Measurements from ENCODE around the gene RSPH10B2. TPM values are rescaled to one million over a fixed set of nuclear protein-coding genes. Genes with fewer than 3 reads are reported as not detected.
"Not testable (repeated sequence)": the region's sequence is repeated elsewhere in the genome, so short reads cannot be mapped to it uniquely, and the experiment has no call there.

Gene RSPH10B2
- total RNA-seq, 2 experiments from 2014 or later: 0.63 TPM

- DNase-seq: no peak
- no peak for ATAC-seq
- no peaks in the 10 kb centered on the region for H3K9me3 Mint-ChIP-seq
- TF ChIP-seq CTCF (IDR thresholded peaks at IDR 0.05): no peak
- H3K27ac Mint-ChIP-seq: no peak overlapping the region
- ChIA-PET POLR2A (no interaction called here), CTCF (no interaction called here)
- no peaks in the 10 kb centered on the region for H3K36me3 Mint-ChIP-seq (ENCODE audit: low read depth)
- intact Hi-C loops (cut with micrococcal nuclease): no loop called here
- peaks cover 15% of the 10 kb centered on the region for H3K27me3 Mint-ChIP-seq
- H3K4me1 Mint-ChIP-seq (ENCODE audit: low read depth): peaks cover 3% of the 10 kb centered on the region
- no peak overlapping the region for H3K4me3 Mint-ChIP-seq
Observed at GRCh38 chr7:6714360-6714759, 39.5 kb upstream of the RSPH10B2 start.

- DNase-seq; POLR2A ChIA-PET; CTCF ChIA-PET; H3K27ac Mint-ChIP-seq; H3K4me3 Mint-ChIP-seq; H3K36me3 Mint-ChIP-seq (ENCODE audit: low read depth); intact Hi-C loops (cut with micrococcal nuclease); H3K4me1 Mint-ChIP-seq (ENCODE audit: low read depth); ATAC-seq; H3K9me3 Mint-ChIP-seq: not testable (repeated sequence)
- H3K27me3 Mint-ChIP-seq: peaks cover 14% of the 10 kb centered on the region
Observed at GRCh38 chr7:6715898-6716297, 38.0 kb upstream of the RSPH10B2 start.

- no peak for ATAC-seq
- POLR2A ChIA-PET: interaction anchor here (0.8 kb wide), 1 partner anchor 9 kb away, joined by 3 read pairs; no protein-coding TSS in a partner anchor
Observed at GRCh38 chr7:6718124-6718523, 35.8 kb upstream of the RSPH10B2 start.

GRCh38 chr7:6724351-6724750, 29.6 kb upstream of the RSPH10B2 start:
- H3K4me3 Mint-ChIP-seq; H3K27ac Mint-ChIP-seq; DNase-seq; H3K36me3 Mint-ChIP-seq (ENCODE audit: low read depth); CTCF ChIA-PET; POLR2A ChIA-PET; H3K9me3 Mint-ChIP-seq; intact Hi-C loops (cut with micrococcal nuclease); H3K4me1 Mint-ChIP-seq (ENCODE audit: low read depth); H3K27me3 Mint-ChIP-seq; ATAC-seq: not testable (repeated sequence)

More at GRCh38 chr7:6718124-6718523, 35.8 kb upstream of the RSPH10B2 start:
- intact Hi-C loops (cut with micrococcal nuclease): no loop called here
- Mint-ChIP-seq H3K36me3 (ENCODE audit: low read depth) (no peaks in the 10 kb centered on the region), H3K4me1 (ENCODE audit: low read depth) (peaks cover 3% of the 10 kb centered on the region), H3K27ac (no peak overlapping the region), H3K9me3 (no peaks in the 10 kb centered on the region), H3K4me3 (no peak overlapping the region), H3K27me3 (peaks cover 15% of the 10 kb centered on the region)
- no peak for TF ChIP-seq CTCF (IDR thresholded peaks at IDR 0.05)
- DNase-seq: no peak
- CTCF ChIA-PET: no interaction called here

- Mint-ChIP-seq H3K27me3 (peaks cover 2% of the 10 kb centered on the region), H3K9me3 (peaks cover 2% of the 10 kb centered on the region), H3K36me3 (ENCODE audit: low read depth) (peaks cover 4% of the 10 kb centered on the region), H3K27ac (no peak overlapping the region), H3K4me3 (no peak overlapping the region), H3K4me1 (ENCODE audit: low read depth) (peaks cover 6% of the 10 kb centered on the region)
- no peak for TF ChIP-seq CTCF (IDR thresholded peaks at IDR 0.05)
- no peak for DNase-seq
- intact Hi-C loops (cut with micrococcal nuclease): no loop called here
- ATAC-seq: no peak
- CTCF ChIA-PET: no interaction called here
- POLR2A ChIA-PET: no interaction called here
Observed at GRCh38 chr7:6725003-6725402, 28.9 kb upstream of the RSPH10B2 start.

- H3K4me1 Mint-ChIP-seq (ENCODE audit: low read depth): peaks cover 14% of the 10 kb centered on the region
- intact Hi-C loops (cut with micrococcal nuclease); ATAC-seq; H3K4me3 Mint-ChIP-seq; H3K27ac Mint-ChIP-seq; CTCF ChIA-PET; H3K9me3 Mint-ChIP-seq; DNase-seq; H3K27me3 Mint-ChIP-seq; POLR2A ChIA-PET: not testable (repeated sequence)
- H3K36me3 Mint-ChIP-seq (ENCODE audit: low read depth): peaks cover 12% of the 10 kb centered on the region
Observed at GRCh38 chr7:6726341-6726740, 27.6 kb upstream of the RSPH10B2 start.

GRCh38 chr7:6727663-6728062, 26.2 kb upstream of the RSPH10B2 start:
- Mint-ChIP-seq H3K36me3 (ENCODE audit: low read depth) (peaks cover 20% of the 10 kb centered on the region), H3K9me3 (peaks cover 2% of the 10 kb centered on the region), H3K27ac (no peak overlapping the region), H3K4me1 (ENCODE audit: low read depth) (peaks cover 21% of the 10 kb centered on the region), H3K27me3 (no peaks in the 10 kb centered on the region), H3K4me3 (no peak overlapping the region)
- ATAC-seq (no peak), DNase-seq (no peak)
- ChIA-PET CTCF (no interaction called here), POLR2A (interaction anchor here (0.6 kb wide), 1 partner anchor 9 kb away, joined by 3 read pairs; no protein-coding TSS in a partner anchor)
- intact Hi-C loops (cut with micrococcal nuclease): no loop called here
- TF ChIP-seq CTCF (IDR thresholded peaks at IDR 0.05): no peak

- POLR2A ChIA-PET: interaction anchor here (1.2 kb wide), 1 partner anchor 93 kb away, joined by 3 read pairs; no protein-coding TSS in a partner anchor
- H3K9me3 Mint-ChIP-seq; ATAC-seq; CTCF ChIA-PET; intact Hi-C loops (cut with micrococcal nuclease); H3K27me3 Mint-ChIP-seq; DNase-seq: not testable (repeated sequence)
- Mint-ChIP-seq H3K4me3 (peak overlapping the region; percentile 84), H3K4me1 (ENCODE audit: low read depth) (peaks cover 26% of the 10 kb centered on the region), H3K27ac (peak overlapping the region; percentile 91), H3K36me3 (ENCODE audit: low read depth) (peaks cover 30% of the 10 kb centered on the region)
Observed at GRCh38 chr7:6728893-6729491, 24.9 kb upstream of the RSPH10B2 start.

Measured in activated CD8-positive, alpha-beta T cell treated with anti-CD3 and anti-CD28 coated beads for 36 hours (primary cell).